NCI-H446 (cell line): ENCODE results near the gene GRN.

Source experiments
- DNase-seq, 2 experiments: peaks; one replicate each; lab custom pipeline; 2025; lab: John Stamatoyannopoulos, UW

The GRN gene

DNA sequence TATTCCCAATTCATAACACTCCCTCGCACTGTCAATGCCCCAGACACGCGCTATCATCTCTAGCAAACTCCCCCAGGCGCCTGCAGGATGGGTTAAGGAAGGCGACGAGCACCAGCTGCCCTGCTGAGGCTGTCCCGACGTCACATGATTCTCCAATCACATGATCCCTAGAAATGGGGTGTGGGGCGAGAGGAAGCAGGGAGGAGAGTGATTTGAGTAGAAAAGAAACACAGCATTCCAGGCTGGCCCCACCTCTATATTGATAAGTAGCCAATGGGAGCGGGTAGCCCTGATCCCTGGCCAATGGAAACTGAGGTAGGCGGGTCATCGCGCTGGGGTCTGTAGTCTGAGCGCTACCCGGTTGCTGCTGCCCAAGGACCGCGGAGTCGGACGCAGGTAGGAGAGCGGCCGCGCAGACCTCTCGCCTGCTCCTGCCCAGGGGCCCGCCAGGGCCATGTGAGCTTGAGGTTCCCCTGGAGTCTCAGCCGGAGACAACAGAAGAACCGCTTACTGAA, at the start of gene GRN:
GRN (plus strand) TSS at position 364 of the 515 bp plus-strand sequence. CDS start 3,863 bp downstream, outside the sequence.
- DNase-seq = peak; percentile 95 to 96

DNA sequence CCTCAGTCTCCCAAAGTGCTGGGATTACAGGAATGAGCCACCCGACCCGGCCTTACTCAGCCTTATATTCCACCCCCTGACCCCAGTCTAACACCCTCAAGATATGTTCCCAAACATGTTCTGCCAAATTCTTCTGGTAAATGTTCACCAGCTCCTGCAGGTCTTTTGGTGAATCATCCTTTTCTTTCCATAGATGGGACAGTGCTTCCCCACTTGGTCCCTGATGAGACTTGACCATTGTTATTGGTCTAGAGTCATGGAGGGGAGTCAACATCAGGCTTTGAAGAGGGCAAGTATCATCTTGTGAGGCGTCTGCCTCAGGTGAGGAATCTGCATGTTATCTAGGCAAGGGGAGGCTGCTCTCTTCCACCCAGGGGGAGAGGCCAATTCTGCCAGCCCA, 47.1 kb upstream of the GRN start:
- no peak for DNase-seq

DNA sequence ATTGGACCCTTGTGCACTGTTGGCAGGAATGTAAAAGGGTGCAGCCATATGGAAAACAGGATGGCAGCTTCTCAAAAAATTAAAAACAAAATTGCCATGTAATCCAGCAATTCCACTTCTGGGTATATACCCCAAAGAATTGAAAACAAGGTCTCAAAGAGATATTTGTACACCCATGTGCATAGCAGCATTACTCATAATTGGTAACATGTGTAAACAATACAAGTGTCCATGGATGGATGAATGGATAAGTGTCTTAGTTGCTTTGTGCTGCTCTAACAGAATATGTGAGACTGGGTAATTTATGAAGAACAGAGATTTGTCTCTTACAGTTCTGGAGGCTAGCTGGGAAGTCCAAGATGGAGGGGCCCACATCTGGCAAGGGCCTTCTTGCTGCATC, 40.5 kb upstream of the GRN start:
- peak; percentile 17 to 54 for DNase-seq

DNA sequence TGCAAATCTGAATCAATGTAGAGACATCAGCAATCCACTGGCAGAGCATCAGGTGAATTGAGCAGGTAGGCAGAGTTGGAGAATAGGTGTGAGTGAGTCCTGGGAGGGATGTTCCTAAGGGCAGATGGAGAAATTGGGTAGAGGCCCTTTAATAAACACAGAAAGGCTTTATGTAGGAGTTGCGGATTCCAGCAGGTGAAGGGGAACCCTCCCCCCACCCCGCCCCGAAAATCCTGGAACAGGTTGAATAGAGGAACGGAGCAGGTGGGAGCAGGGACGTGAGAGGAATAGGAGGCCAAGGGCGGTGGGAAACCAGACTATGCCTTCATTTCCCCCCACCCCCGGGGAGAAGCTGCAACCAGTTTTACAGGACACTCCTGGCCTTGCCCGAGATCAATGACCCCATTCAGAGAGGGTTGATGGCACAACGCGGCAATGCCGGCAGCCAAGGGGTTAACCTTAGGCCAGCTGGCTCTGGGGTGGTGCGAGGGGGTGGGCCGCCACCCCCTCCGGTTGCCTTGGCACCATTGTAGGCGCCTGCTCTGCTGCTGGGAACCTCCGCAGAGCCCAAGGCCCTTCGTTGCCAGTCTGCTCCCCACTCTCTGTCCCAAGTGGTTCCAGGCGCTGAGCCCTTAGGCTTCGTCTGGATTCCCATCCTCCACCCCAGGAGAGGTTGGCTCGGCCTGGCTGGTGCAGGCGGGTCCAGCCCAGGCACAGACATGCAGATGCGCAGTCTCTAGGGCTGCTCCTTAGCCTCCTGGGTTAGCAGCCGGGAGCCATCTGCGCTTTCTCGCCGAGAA, 37.5 kb upstream of the GRN start:
- DNase-seq = peak; percentile 72 to 83

DNA sequence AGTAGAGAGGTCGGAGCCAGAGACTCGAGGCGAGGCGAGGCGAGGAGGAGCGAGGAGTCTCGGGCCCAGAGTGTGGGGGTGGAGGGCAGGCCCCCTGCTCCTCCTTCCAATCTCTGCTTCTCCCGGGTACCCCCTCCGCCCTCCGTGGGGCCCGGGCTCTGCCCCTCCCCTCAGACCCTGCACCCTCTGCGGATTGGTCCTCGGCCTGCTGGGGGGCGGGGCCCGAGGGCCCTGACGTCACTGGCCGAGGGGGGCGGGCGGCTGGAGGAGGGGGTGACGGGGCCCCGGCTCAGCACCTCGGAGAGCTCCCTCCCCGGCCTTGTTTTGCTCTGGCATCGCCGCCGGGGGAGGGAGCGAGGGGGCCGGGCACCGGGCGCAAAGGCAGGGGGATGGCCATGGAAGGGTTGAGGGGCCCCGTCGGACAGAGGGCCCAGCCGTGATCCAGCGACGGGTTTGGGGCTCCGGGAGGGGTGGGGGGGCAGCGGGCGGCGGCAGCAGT, 36.7 kb upstream of the GRN start, which contains the start of gene RUNDC3A:
RUNDC3A (plus strand) TSS at position 282 of the 499 bp plus-strand sequence. CDS start 232 bp downstream, outside the sequence.
- DNase-seq = peak; percentile 69 to 89

DNA sequence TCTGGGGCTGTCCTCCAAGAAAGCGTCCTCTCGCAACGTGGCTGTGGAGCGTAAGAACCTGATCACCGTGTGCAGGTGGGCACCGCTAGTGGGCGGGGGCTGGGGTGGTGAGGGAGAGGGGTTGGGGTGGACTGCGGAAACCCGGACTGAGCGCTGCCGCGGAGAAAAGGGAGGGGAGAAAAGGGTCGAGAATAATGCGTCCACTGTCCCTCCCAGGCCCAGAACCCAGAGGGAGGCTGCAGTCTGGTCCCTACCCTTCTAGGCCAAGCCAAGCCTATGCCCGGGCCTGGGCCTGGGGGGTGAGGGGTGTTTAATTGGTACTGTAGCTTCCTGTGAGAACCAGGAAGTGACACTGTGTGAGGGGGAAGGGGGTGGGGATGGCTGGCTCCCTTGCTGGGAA, 36.2 kb upstream of the GRN start:
- no peak for DNase-seq

DNA sequence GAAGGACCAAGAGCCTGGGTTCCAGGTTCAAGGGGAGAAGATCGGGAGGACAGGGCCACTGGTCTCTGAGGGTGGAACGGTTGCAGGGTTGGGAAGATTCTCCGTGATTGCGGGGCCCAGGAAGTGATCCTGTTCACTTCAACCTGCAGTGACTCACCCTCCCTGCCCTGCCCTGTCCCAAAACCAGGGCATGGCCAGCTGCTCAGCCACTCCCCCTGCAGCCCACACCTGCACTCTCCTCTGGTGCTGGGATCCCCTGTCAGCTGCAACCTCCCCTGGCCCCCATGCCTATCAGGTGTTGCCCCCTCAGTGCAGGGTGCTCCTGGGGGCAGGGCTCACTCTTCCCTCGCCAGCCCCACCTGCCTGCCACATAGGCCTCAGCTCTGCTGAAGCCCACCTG, 35.6 kb upstream of the GRN start:
- no peak for DNase-seq

DNA sequence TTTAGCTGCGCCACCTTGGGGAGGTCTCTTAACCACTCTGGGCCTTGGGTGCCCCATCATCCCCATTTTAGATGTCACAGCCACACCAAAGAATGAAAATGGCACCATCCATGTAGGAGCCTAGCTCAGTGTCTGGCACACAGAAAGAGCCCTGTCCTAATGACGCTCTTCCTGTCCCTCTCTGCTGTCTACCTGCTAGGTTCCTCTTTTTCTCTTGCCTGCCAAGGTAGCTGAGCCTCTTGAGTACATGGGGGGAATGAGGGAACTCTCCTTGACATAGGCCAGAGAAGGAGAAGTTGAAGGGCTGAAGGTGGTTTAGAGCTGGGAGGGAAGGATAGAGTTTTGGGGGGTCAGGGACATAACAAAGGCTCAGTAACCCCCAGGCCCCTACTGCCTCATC, 34.9 kb upstream of the GRN start:
- no peak for DNase-seq

DNA sequence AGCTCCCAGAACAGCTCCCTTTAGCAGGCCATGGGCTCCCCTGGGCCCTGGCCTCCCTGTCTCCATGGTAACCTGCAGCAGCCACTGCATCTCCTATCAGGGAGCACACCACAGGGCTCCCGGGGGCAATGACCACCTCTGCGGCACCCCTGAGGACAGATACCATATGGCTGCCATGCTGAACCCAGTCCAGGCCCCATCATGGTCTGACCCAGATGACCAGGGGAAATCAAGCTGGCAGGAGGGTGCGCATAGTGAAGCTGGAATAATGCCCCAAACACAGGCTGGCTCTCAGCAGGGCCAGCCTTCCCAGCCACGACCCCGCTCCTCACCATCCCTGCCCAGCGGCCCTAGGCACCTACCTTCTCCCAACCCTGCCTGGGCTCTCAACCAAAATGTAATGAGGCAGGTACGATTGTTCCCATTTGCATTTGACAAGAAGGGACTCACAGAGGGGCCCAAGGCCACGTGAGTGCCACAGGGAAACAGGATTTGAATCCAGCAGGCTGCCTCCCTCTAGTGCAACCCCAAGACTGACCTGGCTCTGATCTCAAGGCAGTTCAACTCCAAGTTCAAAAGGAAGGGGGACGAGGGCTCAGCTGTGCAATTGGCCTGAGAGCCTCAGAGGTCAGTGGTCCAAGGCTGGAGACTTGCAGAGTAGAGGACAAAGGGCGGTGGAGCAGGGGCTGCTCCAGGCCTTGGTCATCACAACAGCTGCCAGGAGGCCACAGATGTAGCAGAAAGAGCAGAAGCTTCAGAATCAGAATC, 34.3 kb upstream of the GRN start:
- DNase-seq = no peak

DNA sequence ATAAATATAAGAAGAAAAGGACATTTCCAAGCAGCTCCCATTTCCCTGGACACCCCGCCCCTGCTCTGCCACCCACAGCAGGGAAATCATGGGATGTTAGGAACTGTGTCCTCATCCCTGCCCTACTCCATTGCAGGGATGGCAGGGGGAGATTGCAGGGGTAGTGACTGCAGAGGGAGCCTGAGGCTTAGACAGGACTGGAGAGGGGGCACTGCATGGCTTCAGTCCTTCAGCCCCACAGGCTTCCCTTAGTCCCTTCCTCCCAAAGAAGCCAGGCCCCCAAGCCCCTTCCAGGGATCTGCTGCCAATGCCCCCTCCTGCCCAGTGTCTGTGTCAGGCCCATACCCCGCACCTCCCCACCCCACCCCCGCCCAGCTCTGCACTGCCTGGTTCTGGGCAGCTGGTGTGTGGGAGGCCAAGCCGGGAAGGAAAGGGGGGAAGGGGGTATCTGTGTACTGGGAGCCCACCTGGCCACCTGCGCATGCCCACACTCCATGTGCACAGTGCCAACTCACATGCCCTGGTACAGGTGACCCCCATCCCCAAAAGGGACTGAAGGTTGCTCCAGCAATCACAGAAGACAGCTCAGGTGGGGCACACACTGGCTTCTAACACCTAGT, 33.4 kb upstream of the GRN start:
- DNase-seq = no peak

DNA sequence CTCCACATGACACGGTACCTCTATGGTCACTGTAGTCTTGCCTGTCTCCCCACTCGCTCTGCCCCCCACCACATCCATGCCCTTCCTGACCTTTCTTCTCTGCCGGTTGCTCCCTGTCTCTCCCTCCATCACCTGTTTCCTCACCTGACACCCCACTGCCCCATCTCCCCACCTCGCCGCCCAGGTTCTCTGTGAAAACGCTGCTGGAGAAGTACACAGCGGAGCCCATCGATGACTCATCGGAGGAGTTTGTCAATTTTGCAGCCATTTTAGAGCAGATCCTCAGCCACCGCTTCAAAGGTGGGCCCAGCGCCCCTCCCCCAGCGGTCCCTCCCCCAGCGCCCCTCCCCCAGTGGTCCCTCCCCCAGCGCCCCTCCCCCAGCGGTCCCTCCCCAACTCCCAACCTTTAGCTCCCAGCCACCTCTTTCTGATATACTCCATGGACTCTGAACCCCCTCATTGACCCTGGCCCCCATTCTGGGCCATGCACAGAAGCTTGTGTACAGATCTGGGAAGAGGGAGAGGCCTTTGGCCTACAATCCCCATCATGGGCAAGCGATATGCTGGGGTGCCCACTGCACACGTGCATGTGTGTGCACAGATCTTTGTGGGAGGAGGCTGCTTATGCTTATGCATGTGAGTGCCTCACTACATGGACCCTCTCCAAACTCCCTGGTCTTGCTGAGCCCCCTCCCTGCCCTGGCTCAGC, 32.6 kb upstream of the GRN start:
- DNase-seq = no peak

DNA sequence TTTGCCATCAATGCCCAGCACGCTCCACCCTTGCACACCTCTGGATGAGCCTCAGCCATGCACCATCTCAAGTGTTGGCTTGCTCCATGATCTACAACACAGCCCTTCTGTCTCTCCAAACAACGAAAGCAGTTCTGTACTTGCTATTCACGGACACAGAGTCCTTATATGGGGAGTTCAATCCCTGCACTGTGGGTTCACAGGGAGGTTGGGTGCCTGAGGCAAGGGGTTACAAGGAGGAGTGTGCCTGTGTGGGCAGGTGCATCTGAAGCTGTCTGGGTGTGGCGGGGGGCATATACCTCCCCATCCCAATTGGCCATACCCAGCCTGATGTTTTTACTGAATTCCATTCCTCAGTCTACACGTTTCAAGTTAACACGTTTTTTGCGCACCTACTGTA, 31.1 kb upstream of the GRN start:
- DNase-seq = no peak

DNA sequence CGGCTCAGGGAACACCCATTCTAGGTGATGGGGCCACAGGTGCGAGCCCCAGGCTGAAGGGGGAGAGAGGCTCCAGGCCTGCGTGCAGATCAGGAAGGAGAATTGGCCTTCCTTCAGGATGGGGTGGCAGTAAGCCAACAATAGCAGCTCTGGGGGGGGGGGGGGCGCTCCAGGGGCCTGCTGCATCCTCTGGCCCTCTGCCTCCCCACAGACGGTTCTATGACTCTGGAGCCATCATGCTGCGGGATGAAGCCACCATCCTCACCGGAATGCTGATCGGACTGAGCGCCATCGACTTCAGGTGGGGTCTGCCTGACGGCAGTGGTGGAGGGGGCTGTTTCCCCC, 30.6 kb upstream of the GRN start:
- DNase-seq = no peak

DNA sequence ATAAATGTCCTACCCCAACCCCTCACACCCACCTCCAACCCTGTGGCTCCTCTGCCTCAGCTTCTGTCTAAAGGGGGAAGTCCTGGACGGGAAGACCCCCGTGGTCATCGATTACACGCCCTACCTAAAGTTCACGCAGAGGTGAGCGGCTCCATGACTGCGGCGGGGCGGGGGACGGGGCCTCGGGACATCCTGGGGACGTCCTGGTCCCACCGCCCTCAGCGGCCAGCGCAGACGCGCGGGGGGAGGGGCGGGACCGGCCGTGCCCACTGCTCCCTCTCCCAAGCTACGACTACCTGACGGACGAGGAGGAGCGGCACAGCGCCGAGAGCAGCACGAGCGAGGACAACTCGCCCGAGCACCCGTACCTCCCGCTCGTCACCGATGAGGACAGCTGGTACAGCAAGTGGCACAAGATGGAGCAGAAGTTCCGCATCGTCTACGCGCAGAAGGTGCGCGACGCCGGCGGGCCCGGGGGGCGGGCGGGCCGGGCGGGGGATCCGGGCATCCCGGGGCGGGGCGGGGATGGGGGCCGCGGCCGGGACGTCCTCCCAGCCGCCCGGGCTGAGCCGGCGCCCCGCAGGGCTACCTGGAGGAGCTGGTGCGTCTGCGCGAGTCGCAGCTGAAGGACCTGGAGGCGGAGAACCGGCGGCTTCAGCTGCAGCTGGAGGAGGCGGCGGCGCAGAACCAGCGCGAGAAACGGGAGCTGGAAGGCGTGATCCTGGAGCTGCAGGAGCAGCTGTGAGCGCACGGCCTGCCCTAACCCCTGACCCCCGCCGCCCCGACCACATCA, 30.0 kb upstream of the GRN start:
- DNase-seq = no peak

DNA sequence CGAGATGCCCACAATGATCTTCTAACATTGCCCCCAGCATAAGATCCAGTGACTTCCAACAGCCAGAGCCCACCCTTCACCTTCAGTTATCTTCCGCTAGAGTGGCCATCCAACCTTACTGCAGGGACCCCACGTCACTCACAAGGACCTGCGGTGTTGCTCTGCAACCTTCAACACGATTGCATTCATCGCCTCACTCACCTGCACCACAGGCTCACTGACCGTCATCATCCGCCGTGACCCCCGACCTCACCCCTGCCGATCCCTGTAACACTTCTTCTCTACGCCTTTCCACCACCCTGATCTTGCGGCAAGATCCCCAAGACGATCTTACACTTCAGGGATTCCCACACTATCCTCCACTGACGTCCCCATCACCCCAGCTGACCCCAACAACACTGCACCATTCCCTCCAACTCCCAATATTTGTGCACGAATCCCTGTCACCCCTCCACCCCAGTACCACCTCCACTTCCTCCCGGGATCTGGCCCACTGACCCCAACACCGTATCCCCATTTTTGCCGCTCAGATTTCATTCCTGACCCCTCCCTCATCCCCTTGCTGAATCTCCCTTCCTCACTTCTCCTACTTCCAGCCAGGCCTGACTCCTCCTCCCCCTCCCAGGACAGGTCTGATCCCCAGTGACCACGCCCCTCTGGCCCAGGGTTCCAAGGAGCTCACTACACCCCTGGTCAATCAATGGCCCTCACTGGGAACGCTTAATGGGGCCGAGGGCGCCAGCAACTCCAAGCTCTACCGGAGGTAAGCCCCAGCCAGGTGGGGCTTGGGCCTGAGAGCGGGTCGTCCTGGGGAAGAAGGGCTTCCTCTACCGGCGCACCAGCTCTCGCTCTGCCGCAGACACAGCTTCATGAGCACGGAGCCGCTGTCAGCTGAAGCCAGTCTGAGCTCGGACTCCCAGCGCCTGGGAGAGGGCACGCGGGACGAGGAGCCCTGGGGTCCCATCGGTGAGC, 29.1 kb upstream of the GRN start:
- DNase-seq = no peak

DNA sequence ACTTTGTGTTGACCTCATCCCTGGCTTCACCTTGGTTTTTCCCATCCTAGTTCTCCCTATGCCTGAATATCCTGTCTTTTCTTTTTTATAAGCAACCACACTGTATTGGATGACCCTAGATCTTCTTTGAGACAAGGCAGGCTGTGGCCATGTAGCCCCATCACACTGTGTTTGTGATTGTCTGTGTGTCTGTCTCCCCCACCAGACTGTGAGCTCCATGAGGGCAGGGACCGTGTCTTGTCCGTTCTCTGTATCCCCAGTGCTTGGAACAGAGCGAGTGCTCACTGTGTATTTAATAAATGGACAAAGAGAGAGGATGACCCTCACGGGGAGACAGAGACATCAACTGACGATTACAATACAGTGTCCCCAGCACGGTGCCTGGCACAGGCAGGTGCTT, 27.6 kb upstream of the GRN start:
- DNase-seq = no peak

DNA sequence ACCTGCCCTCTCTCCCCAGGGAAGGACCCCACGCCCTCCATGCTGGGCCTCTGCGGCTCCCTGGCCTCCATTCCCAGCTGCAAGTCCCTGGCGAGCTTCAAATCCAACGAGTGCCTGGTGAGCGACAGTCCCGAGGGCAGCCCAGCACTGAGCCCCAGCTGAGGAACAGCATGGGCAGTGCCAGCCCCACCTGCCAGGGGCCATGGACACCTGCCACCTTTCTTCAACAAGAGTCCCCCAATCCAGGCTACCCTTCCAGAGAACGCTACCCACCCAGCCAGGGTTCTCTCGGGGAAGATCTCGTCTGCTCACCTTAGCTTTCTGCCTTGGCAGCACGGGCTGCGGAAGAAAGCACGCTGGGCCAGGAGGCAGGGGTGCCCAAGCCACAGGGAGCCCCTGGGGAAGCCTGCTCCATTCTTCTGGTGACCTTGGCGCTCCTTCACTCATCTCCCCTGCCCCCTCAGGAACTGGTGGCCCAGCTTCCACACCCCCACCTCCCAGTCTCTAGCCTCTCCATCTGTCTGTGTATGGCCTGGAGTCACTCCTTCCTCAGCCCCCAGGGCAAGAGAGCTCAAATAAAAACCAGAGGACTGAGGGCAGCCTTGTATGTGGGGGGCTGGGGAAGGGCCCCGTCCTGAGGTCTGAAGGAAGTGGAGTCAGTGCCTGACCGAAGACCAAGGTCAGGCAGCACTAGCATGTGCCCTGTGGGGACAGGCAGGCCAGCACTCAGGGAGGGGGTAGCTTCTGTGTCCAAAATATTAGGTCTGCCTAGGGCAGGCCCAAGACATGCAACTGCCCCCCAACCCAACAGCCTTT, 26.8 kb upstream of the GRN start:
- DNase-seq = no peak

DNA sequence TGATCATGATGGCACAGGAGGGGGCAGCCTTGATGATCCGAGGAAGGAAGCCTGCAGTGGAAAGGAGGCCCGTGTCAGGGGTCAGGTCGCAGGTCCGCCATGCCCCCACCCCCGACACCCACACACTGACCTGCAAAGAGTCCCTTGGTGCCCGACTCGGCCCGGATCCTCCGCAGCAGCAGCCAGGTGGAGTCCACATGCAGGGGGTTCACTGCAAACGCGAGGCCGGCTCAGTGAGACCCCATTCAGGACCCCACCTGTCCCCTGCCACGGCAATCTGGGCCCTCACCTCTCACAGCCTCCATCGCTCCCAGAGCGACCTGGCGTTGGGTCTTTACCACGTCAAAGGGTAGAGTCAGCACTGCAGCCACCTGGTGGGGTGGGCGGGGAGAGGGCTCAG, 25.0 kb upstream of the GRN start:
- no peak for DNase-seq
